Spleen (tissue), 7 donors: Measurements from ENCODE around the gene USP30.

ENCODE experiments used
- CTCF ChIP-seq, 11 experiments: fragments of 200-600 bp in 7 of 11; fragments of 450-650 bp in 4 of 11; sonication (generic) in 4 of 11; IDR thresholded peaks in 8 of 11; conservative IDR thresholded peaks in 3 of 11; 1 replicate in 7 of 11; 2 replicates in 4 of 11; pipeline versions ENCODE4 v1.4.0 to v1.8.0; 2016 to 2021; ENCODE audit warnings: antibody characterized with exemption in 11 of 11, inconsistent platforms in 4 of 11, mild to moderate bottlenecking in 1 of 11
- POLR2A ChIP-seq, 3 donors: fragments of 450-650 bp; IDR thresholded peaks; one replicate each; pipeline ENCODE4 v1.5.1; 2017; ENCODE audit warnings: antibody characterized with exemption in 3 of 3, mild to moderate bottlenecking in 1 of 3
- POLR2AphosphoS5 ChIP-seq, 3 donors: sonication (generic); formaldehyde crosslinking; IDR thresholded peaks; one replicate each; pipeline ENCODE4 v1.5.1; 2017; ENCODE audit warnings: antibody characterized with exemption in 3 of 3
- donor health status: DM: no; HTN: no; CAD: no; lungs with moderate emphysema.
- donor health status: DM: no; HTN: no; CAD: no.
- donor health status: DM: no; HTN: no; CAD: no.

DNA sequence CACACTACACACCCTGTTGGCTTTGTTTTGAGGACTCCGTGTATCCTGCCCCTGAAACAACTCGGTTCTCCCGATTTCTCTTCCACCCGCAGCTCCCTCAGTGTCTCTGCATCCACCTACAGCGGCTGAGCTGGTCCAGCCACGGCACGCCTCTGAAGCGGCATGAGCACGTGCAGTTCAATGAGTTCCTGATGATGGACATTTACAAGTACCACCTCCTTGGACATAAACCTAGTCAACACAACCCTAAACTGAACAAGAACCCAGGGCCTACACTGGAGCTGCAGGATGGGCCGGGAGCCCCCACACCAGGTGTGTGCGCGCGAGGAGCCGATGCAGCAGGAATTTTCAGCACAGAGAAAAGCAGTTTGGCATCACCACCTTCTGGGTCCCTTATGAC lies 30.4 kb downstream of the USP30 start:
- TF ChIP-seq POLR2A (IDR thresholded peaks at IDR 0.05), result no peak
- TF ChIP-seq CTCF (IDR thresholded peaks at IDR 0.05 in 8 of 11, conservative IDR thresholded peaks at IDR 0.05 in 3 of 11), result no peak
- no peak for TF ChIP-seq POLR2AphosphoS5 (IDR thresholded peaks at IDR 0.05)
